HepG2 (cell line): Measurements from ENCODE around the gene RANBP3L. TPM values are rescaled to one million over a fixed set of nuclear protein-coding genes. Genes with fewer than 3 reads are reported as not detected.

ENCODE experiments used
- E2F5 ChIP-seq: sonication (generic); formaldehyde crosslinking; conservative IDR thresholded peaks from 2 replicates; pipeline ENCODE4 v1.4.0; 2020; ENCODE audit warnings: missing genetic modification reagents
- GATAD2A ChIP-seq: IDR thresholded peaks from 2 replicates; pipeline ENCODE4 v1.6.1; 2016
- MYPOP ChIP-seq: sonication (generic); formaldehyde crosslinking; IDR thresholded peaks from 2 replicates; pipeline ENCODE4 v1.8.1; 2023; ENCODE audit warnings: mild to moderate bottlenecking, moderate library complexity, missing genetic modification reagents
- NCOA2 ChIP-seq: sonication (generic); formaldehyde crosslinking; IDR thresholded peaks from 2 replicates; pipeline ENCODE4 v1.8.0; 2022; ENCODE audit warnings: inconsistent platforms
- PRDM10 ChIP-seq: sonication (generic); formaldehyde crosslinking; IDR thresholded peaks from 2 replicates; pipeline ENCODE4 v1.4.0; 2020; ENCODE audit warnings: low read depth, missing genetic modification reagents
- RAD51 ChIP-seq: fragments of 450-650 bp; IDR thresholded peaks from 2 replicates; pipeline ENCODE4 v1.6.1; 2016; ENCODE audit warnings: borderline replicate concordance
- STAT6 ChIP-seq: sonication (generic); formaldehyde crosslinking; IDR thresholded peaks from 2 replicates; pipeline ENCODE4 v1.4.0; 2020; ENCODE audit warnings: missing genetic modification reagents, mild to moderate bottlenecking, borderline replicate concordance
- ZGPAT ChIP-seq: IDR thresholded peaks from 2 replicates; pipeline ENCODE4 v1.6.1; 2016; ENCODE audit warnings: mild to moderate bottlenecking
- ZMAT5 ChIP-seq: sonication (generic); formaldehyde crosslinking; IDR thresholded peaks from 2 replicates; pipeline ENCODE4 v1.5.0; 2020; ENCODE audit warnings: mild to moderate bottlenecking, low read depth, missing genetic modification reagents, borderline replicate concordance
- ZNF639 ChIP-seq: conservative IDR thresholded peaks from 2 replicates; pipeline ENCODE4 v1.6.1; 2018; ENCODE audit warnings: missing genetic modification reagents
- ZNF766 ChIP-seq: sonication (generic); formaldehyde crosslinking; IDR thresholded peaks from 2 replicates; pipeline ENCODE4 v1.5.0; 2020; ENCODE audit warnings: missing genetic modification reagents, borderline replicate concordance
- polyA plus RNA-seq, 8 experiments: library from polyadenylated mRNA; depleted of rRNA in 3 of 8; stranded (reverse) in 7 of 8; unstranded in 1 of 8; fragments of >200 nt; fragmentation: Illumina TruSeq in 4 of 8; extraction: Trizol in 4 of 8; gene quantifications; 2 replicates each; pipeline versions ENCODE4 v1.2.1 to v1.2.3, GENCODE V29; 2011 to 2016; ENCODE audit warnings: low read depth in 4 of 8, missing spikeins in 1 of 8, mixed read lengths in 1 of 8; ENCODE audit not compliant: insufficient read depth in 1 of 8
- total RNA-seq, 5 experiments: library from RNA; depleted of rRNA; stranded (reverse); fragments of >200 nt; fragmentation: Illumina TruSeq; extraction: Trizol; gene quantifications; 2 replicates each; pipeline ENCODE4 v1.2.3, GENCODE V29; 2016; ENCODE audit warnings: low read depth in 1 of 5

The RANBP3L gene
- total and polyA plus RNA-seq, 2 of the 13 experiments (the other 11 are each of a cell fraction or from before 2014, with no cell fraction given): 0.09 TPM; not detected in 1

GRCh38 chr5:36241631-36242533 is 59.8 kb downstream of the RANBP3L start, which contains the start of gene NADK2 (continued):
- TF ChIP-seq MYPOP (CRISPR knock-in tag): peak; percentile 75
- peak; percentile 90 for TF ChIP-seq GATAD2A (CRISPR knock-in tag)
- no peak for TF ChIP-seq ZMAT5
- TF ChIP-seq ZGPAT (CRISPR knock-in tag): peak; percentile 89
- TF ChIP-seq RAD51: no peak
- peak; percentile 51; the same call in 1 of the 2 replicates for TF ChIP-seq ZNF639 (CRISPR knock-in tag)
- TF ChIP-seq STAT6 (CRISPR knock-in tag): no peak
- peak; percentile 85 for TF ChIP-seq E2F5 (CRISPR knock-in tag)
- TF ChIP-seq ZNF766 (CRISPR knock-in tag): peak; percentile 43; the same call in 1 of the 2 replicates
- TF ChIP-seq NCOA2 (CRISPR knock-in tag): peak; percentile 53
- peak; percentile 44; the same call in 1 of the 2 replicates for TF ChIP-seq PRDM10 (CRISPR knock-in tag)
